RWPE2 (cell line): ENCODE measurements around the gene FOXN3.

ENCODE experiments used
- ATAC-seq: fragments of 200-7000 bp; cut with Tn5 transposase; 3 replicates; pipeline ENCODE4 v1.9.1; 2021; ENCODE audit warnings: low read depth
- DNase-seq: peaks from one replicate; pipeline ENCODE4 v3.0.0-alpha.2; 2020; ENCODE audit warnings: low spot score
- H3K27ac ChIP-seq: fragments of 450-650 bp; 2 replicates; pipeline ENCODE4 v1.5.1; 2017; ENCODE audit warnings: mild to moderate bottlenecking; ENCODE audit not compliant: poor library complexity, severe bottlenecking
- H3K27me3 ChIP-seq: fragments of 250-450 bp; sonication (Bioruptor Pico); 2 replicates; pipeline ENCODE4 v1.5.1; 2021; ENCODE audit warnings: mild to moderate bottlenecking, moderate library complexity; ENCODE audit not compliant: insufficient read depth, poor library complexity, severe bottlenecking
- H3K36me3 ChIP-seq: fragments of 250-450 bp; sonication (Bioruptor Pico); 2 replicates; pipeline ENCODE4 v1.5.1; 2020; ENCODE audit warnings: low read depth, mild to moderate bottlenecking, moderate library complexity
- H3K4me1 ChIP-seq: fragments of 250-450 bp; sonication (Bioruptor Pico); 2 replicates; pipeline ENCODE4 v1.5.1; 2021; ENCODE audit warnings: mild to moderate bottlenecking, moderate library complexity; ENCODE audit not compliant: insufficient read depth, poor library complexity, severe bottlenecking
- H3K4me3 ChIP-seq: fragments of 250-450 bp; sonication (Bioruptor Pico); 2 replicates; pipeline ENCODE4 v1.5.1; 2021; ENCODE audit warnings: mild to moderate bottlenecking, moderate library complexity; ENCODE audit not compliant: severe bottlenecking
- H3K9me3 ChIP-seq: fragments of 250-450 bp; sonication (Bioruptor Pico); 2 replicates; pipeline ENCODE4 v1.5.1; 2021; ENCODE audit warnings: mild to moderate bottlenecking, moderate library complexity; ENCODE audit not compliant: severe bottlenecking
- CTCF ChIP-seq: fragments of 450-650 bp; IDR thresholded peaks from one replicate; pipeline ENCODE4 v1.5.1; 2017; ENCODE audit warnings: mild to moderate bottlenecking, moderate library complexity; ENCODE audit not compliant: poor library complexity, severe bottlenecking

Gene FOXN3

GRCh38 chr14:89408907-89409700 is 7.9 kb downstream of the FOXN3 start:
- Histone ChIP-seq H3K4me3 (no peak overlapping the region), H3K36me3 (peaks cover 11% of the 10 kb centered on the region), H3K27me3 (no peaks in the 10 kb centered on the region), H3K27ac (peak overlapping the region; percentile 76), H3K4me1 (peaks cover 25% of the 10 kb centered on the region), H3K9me3 (no peaks in the 10 kb centered on the region)
- peak; percentile 24 for TF ChIP-seq CTCF
- ATAC-seq (peak; percentile 82), DNase-seq (peak; percentile 75)

DNA sequence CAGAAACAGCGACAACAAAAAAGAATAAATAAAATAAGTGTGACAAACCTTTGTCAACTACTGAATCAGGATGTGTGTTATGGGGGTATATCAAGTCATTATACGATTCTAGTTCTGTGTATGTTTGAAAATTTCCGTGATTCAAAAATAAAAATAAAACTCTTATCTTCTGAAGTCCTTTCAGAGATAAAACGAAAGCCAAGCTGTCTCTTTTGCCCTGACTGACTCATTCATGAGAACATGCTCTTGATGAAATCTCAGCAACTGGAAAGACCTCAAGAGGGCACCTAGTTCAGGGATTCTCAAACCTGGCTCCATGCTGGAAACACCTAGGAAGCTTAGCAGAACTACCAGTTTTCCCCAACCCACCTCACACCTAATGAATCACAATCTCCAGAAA is 9.2 kb downstream of the FOXN3 start:
- H3K4me1 ChIP-seq, result peaks cover 25% of the 10 kb centered on the region
- peak overlapping the region; percentile 76 for H3K27ac ChIP-seq
- no peak for TF ChIP-seq CTCF
- H3K27me3 ChIP-seq, result no peaks in the 10 kb centered on the region
- no peak overlapping the region for H3K4me3 ChIP-seq
- DNase-seq, result no peak
- ATAC-seq, result no peak
- H3K9me3 ChIP-seq, result no peaks in the 10 kb centered on the region
- peaks cover 11% of the 10 kb centered on the region for H3K36me3 ChIP-seq

DNA sequence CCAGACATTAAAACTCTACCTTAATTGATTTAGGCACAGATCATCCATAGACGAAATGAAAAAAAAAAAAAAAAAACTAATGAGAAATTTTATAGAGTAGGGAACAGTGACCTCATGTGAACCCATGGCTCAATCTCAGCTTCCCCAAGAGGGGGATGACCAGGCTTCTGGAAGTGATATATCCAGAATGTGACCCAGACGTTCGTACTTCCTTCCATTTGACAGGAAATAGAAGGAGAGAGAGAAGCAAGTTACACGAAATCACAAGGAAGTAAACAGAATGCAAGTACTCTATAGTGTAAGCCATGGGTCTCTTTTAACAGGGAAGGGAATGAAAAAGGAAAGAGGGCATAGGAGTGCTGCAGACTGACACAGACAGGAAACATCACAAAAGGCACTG is 10.1 kb downstream of the FOXN3 start:
- no peak overlapping the region for H3K4me3 ChIP-seq
- TF ChIP-seq CTCF, result no peak
- peak overlapping the region; percentile 76 for H3K27ac ChIP-seq
- DNase-seq, result no peak
- H3K9me3 ChIP-seq, result no peaks in the 10 kb centered on the region
- H3K36me3 ChIP-seq, result peaks cover 11% of the 10 kb centered on the region
- no peaks in the 10 kb centered on the region for H3K27me3 ChIP-seq
- peaks cover 25% of the 10 kb centered on the region for H3K4me1 ChIP-seq
- ATAC-seq, result no peak

- Histone ChIP-seq H3K36me3 (peaks cover 5% of the 10 kb centered on the region), H3K27me3 (no peaks in the 10 kb centered on the region), H3K9me3 (no peaks in the 10 kb centered on the region), H3K27ac (no peak overlapping the region), H3K4me3 (no peak overlapping the region), H3K4me1 (peaks cover 25% of the 10 kb centered on the region)
- ATAC-seq (no peak), DNase-seq (no peak)
- no peak for TF ChIP-seq CTCF
Observed at GRCh38 chr14:89406361-89406760, 10.7 kb downstream of the FOXN3 start.

DNA sequence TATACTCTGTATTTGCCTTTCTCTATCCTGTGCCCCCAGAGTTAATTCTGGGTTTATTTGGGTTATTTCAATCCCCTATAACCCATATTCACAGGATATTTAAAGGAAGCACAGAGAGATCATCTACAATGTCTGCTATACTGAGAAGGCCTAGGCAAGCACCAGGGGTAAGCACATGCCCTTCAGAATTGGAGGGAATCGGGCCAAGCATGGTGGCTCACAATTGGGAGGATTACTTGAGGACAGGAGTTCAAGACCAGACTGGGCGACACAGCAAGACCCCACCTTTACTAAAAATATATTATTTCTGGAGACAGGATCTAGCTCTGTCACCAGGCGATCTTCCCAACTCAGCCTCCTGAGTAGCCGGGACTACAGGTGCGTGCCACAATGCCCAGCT is 11.3 kb downstream of the FOXN3 start:
- Histone ChIP-seq H3K9me3 (no peaks in the 10 kb centered on the region), H3K4me1 (peaks cover 25% of the 10 kb centered on the region), H3K27me3 (no peaks in the 10 kb centered on the region), H3K4me3 (no peak overlapping the region), H3K36me3 (no peaks in the 10 kb centered on the region), H3K27ac (no peak overlapping the region)
- no peak for ATAC-seq
- no peak for DNase-seq
- no peak for TF ChIP-seq CTCF
